Neural cell (in vitro differentiated cells): ENCODE data around the gene UTP20. TPM values are rescaled to one million over a fixed set of nuclear protein-coding genes. Genes with fewer than 3 reads are reported as not detected.

ENCODE experiments used
- H2AFZ ChIP-seq: fragments of 200-600, 300-800 bp; sonication (generic), shearing (Covaris generic); 2 replicates; pipeline ENCODE4 v1.6.0; 2014; ENCODE audit warnings: low read depth, mild to moderate bottlenecking, antibody characterized with exemption, low read length, moderate library complexity
- H3F3A ChIP-seq: fragments of 200-600 bp; shearing (Covaris generic); 2 replicates; pipeline ENCODE4 v1.6.1; 2016; ENCODE audit warnings: mild to moderate bottlenecking, moderate library complexity, mixed read lengths, antibody characterized with exemption, low read length; ENCODE audit not compliant: insufficient read depth, poor library complexity, severe bottlenecking
- H3K27ac ChIP-seq: fragments of 200-600, 300-800 bp; sonication (generic), shearing (Covaris generic); 2 replicates; pipeline ENCODE4 v1.5.1; 2014; ENCODE audit warnings: mild to moderate bottlenecking, low read length, moderate library complexity
- H3K27me3 ChIP-seq: fragments of 300-800, 200-600 bp; sonication (generic), shearing (Covaris generic); 2 replicates; pipeline ENCODE4 v1.6.0; 2014; ENCODE audit warnings: mild to moderate bottlenecking, low read depth, low read length, moderate library complexity; ENCODE audit not compliant: insufficient read depth
- H3K36me3 ChIP-seq: fragments of 300-800, 200-600 bp; sonication (generic), shearing (Covaris generic); 2 replicates; pipeline ENCODE4 v1.5.1; 2014; ENCODE audit warnings: mild to moderate bottlenecking, antibody characterized with exemption, low read length, moderate library complexity; ENCODE audit not compliant: insufficient read depth
- H3K4me2 ChIP-seq: fragments of 300-800, 200-600 bp; sonication (generic), shearing (Covaris generic); 2 replicates; pipeline ENCODE4 v1.6.0; 2014; ENCODE audit warnings: mild to moderate bottlenecking, low read length
- H3K4me3 ChIP-seq: fragments of 300-800, 200-600 bp; sonication (generic), shearing (Covaris generic); 2 replicates; pipeline ENCODE4 v1.5.1; 2014; ENCODE audit warnings: mild to moderate bottlenecking, low read length, moderate library complexity
- H3K79me2 ChIP-seq: fragments of 200-600 bp; shearing (Covaris generic); replicated peaks from 2 replicates; pipeline ENCODE4 v1.6.0; 2014; ENCODE audit warnings: mild to moderate bottlenecking, low read length, moderate library complexity; ENCODE audit not compliant: insufficient read depth
- H3K9ac ChIP-seq: fragments of 300-800, 200-600 bp; sonication (generic), shearing (Covaris generic); 2 replicates; pipeline ENCODE4 v1.6.1; 2016; ENCODE audit warnings: mild to moderate bottlenecking, low read length, mixed read lengths
- H3K9me2 ChIP-seq: fragments of 200-600 bp; shearing (Covaris generic); 2 replicates; pipeline ENCODE4 v1.6.1; 2016; ENCODE audit warnings: mild to moderate bottlenecking, low read length, mixed read lengths; ENCODE audit not compliant: insufficient read depth
- H3K9me3 ChIP-seq: fragments of 200-600, 300-800 bp; sonication (generic), shearing (Covaris generic); 2 replicates; pipeline ENCODE4 v1.6.1; 2016; ENCODE audit warnings: mild to moderate bottlenecking, mixed run types, low read length, moderate library complexity, mixed read lengths
- H4K20me1 ChIP-seq: fragments of 200-600 bp; shearing (Covaris generic); 2 replicates; pipeline ENCODE4 v1.6.1; 2016; ENCODE audit warnings: mild to moderate bottlenecking, mixed run types; ENCODE audit not compliant: insufficient read depth
- EP300 ChIP-seq: fragments of 450-650 bp; conservative IDR thresholded peaks from 2 replicates; pipeline ENCODE4 v1.6.1; 2014; ENCODE audit warnings: antibody characterized with exemption, mild to moderate bottlenecking, moderate library complexity; ENCODE audit not compliant: poor library complexity, severe bottlenecking
- EZH2 ChIP-seq: fragments of 200-600, 300-800 bp; shearing (Covaris generic), sonication (generic); IDR thresholded peaks from 2 replicates; pipeline ENCODE4 v1.6.1; 2014; ENCODE audit warnings: antibody characterized with exemption, low read length, borderline replicate concordance, mild to moderate bottlenecking; ENCODE audit not compliant: insufficient read depth, poor library complexity, severe bottlenecking
- MXI1 ChIP-seq: fragments of 450-650 bp; conservative IDR thresholded peaks from 2 replicates; pipeline ENCODE4 v1.6.1; 2014; ENCODE audit warnings: antibody characterized with exemption, mild to moderate bottlenecking; ENCODE audit not compliant: poor library complexity, severe bottlenecking
- POLR2AphosphoS5 ChIP-seq: IDR thresholded peaks from 2 replicates; pipeline ENCODE4 v1.6.1; 2012
- RAD21 ChIP-seq: fragments of 450-650 bp; conservative IDR thresholded peaks from 2 replicates; pipeline ENCODE4 v1.6.1; 2014; ENCODE audit warnings: antibody characterized with exemption, mild to moderate bottlenecking, moderate library complexity
- SMC3 ChIP-seq: fragments of 450-650 bp; conservative IDR thresholded peaks from 2 replicates; pipeline ENCODE4 v1.6.1; 2014; ENCODE audit warnings: antibody characterized with exemption, mild to moderate bottlenecking, moderate library complexity; ENCODE audit not compliant: poor library complexity
- TAF1 ChIP-seq: IDR thresholded peaks from 2 replicates; pipeline ENCODE4 v1.6.1; 2012; ENCODE audit warnings: low read depth
- polyA plus RNA-seq: library from polyadenylated mRNA; depleted of rRNA; stranded (reverse); fragments of >200 nt; gene quantifications from 2 replicates; pipeline ENCODE4 v1.2.3, GENCODE V29; 2014
- TF ChIP-seq, protein P1 (sequence below): IDR thresholded peaks from 2 replicates; pipeline ENCODE4 v1.6.1; 2012; ENCODE audit warnings: borderline replicate concordance
- TF ChIP-seq, protein P2 (sequence below): fragments of 450-650 bp; IDR thresholded peaks from 2 replicates; pipeline ENCODE4 v1.5.1; 2014; ENCODE audit warnings: antibody characterized with exemption, mild to moderate bottlenecking, moderate library complexity; ENCODE audit not compliant: poor library complexity, severe bottlenecking

The UTP20 gene
- polyA plus RNA-seq, 1 donor from 2014 or later = 2.6 TPM

DNA sequence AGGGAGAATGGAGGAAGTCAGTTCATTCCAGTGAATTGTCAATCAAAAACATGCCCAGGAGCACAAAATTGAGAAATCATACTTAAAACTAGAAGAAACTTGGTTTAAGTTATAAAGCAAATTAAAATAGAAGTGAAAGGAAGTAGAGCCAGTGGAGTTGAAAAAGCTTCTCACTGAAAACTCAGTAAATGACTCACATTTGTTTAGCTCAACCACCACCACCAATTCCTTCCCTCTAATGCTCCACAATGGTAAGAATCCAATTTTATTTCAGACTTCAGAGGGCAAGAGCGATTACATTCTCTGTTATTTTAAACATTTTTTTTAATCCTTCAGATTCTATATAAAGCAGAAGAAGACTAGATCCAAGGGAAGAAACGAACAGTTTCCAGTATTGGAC is 19.4 kb downstream of the UTP20 start:
- Histone ChIP-seq H4K20me1 (no peaks in the 10 kb centered on the region), H3K27ac (no peak overlapping the region), H2AFZ (no peak overlapping the region), H3K36me3 (no peaks in the 10 kb centered on the region), H3K9me3 (no peaks in the 10 kb centered on the region), H3K4me2 (no peak overlapping the region), H3K9ac (no peak overlapping the region), H3K9me2 (no peaks in the 10 kb centered on the region), H3K27me3 (no peaks in the 10 kb centered on the region), H3K4me3 (no peak overlapping the region), H3F3A (no peaks in the 10 kb centered on the region), H3K79me2 (no peaks in the 10 kb centered on the region)
- TF ChIP-seq, protein P1, sequence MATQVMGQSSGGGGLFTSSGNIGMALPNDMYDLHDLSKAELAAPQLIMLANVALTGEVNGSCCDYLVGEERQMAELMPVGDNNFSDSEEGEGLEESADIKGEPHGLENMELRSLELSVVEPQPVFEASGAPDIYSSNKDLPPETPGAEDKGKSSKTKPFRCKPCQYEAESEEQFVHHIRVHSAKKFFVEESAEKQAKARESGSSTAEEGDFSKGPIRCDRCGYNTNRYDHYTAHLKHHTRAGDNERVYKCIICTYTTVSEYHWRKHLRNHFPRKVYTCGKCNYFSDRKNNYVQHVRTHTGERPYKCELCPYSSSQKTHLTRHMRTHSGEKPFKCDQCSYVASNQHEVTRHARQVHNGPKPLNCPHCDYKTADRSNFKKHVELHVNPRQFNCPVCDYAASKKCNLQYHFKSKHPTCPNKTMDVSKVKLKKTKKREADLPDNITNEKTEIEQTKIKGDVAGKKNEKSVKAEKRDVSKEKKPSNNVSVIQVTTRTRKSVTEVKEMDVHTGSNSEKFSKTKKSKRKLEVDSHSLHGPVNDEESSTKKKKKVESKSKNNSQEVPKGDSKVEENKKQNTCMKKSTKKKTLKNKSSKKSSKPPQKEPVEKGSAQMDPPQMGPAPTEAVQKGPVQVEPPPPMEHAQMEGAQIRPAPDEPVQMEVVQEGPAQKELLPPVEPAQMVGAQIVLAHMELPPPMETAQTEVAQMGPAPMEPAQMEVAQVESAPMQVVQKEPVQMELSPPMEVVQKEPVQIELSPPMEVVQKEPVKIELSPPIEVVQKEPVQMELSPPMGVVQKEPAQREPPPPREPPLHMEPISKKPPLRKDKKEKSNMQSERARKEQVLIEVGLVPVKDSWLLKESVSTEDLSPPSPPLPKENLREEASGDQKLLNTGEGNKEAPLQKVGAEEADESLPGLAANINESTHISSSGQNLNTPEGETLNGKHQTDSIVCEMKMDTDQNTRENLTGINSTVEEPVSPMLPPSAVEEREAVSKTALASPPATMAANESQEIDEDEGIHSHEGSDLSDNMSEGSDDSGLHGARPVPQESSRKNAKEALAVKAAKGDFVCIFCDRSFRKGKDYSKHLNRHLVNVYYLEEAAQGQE = no peak
- TF ChIP-seq POLR2AphosphoS5 (no peak), RAD21 (no peak), EZH2 (no peak), MXI1 (no peak), EP300 (no peak), SMC3 (no peak), TAF1 (no peak)
- TF ChIP-seq, protein P2, sequence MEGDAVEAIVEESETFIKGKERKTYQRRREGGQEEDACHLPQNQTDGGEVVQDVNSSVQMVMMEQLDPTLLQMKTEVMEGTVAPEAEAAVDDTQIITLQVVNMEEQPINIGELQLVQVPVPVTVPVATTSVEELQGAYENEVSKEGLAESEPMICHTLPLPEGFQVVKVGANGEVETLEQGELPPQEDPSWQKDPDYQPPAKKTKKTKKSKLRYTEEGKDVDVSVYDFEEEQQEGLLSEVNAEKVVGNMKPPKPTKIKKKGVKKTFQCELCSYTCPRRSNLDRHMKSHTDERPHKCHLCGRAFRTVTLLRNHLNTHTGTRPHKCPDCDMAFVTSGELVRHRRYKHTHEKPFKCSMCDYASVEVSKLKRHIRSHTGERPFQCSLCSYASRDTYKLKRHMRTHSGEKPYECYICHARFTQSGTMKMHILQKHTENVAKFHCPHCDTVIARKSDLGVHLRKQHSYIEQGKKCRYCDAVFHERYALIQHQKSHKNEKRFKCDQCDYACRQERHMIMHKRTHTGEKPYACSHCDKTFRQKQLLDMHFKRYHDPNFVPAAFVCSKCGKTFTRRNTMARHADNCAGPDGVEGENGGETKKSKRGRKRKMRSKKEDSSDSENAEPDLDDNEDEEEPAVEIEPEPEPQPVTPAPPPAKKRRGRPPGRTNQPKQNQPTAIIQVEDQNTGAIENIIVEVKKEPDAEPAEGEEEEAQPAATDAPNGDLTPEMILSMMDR = no peak

DNA sequence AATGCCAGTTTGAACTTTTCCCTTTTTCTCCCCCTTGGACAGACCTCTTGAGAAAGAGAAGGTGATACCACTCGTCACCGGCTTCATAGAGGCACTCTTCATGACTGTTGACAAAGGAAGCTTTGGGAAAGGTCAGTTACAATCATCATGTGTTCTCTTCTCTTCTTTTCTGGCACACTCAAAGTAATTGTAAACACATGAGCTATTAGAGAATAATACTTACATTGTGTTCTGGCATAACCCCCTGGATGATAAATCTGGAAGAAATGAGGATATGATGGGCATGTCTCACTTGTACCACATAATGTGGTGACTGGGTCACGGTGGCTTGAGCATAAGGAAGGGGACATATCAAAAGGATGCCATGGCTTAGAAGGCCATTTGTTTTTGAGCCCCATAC is 20.0 kb downstream of the UTP20 start:
- H3K4me3 ChIP-seq = no peak overlapping the region
- H3K36me3 ChIP-seq = no peaks in the 10 kb centered on the region
- H3K27me3 ChIP-seq = no peaks in the 10 kb centered on the region
- H4K20me1 ChIP-seq = no peaks in the 10 kb centered on the region
- no peak overlapping the region for H3K4me2 ChIP-seq
- no peak overlapping the region for H2AFZ ChIP-seq
- H3K27ac ChIP-seq = no peak overlapping the region
- TF ChIP-seq POLR2AphosphoS5 = no peak
- H3K79me2 ChIP-seq = no peaks in the 10 kb centered on the region
- H3K9ac ChIP-seq = no peak overlapping the region
- H3K9me2 ChIP-seq = no peaks in the 10 kb centered on the region
- no peaks in the 10 kb centered on the region for H3K9me3 ChIP-seq
- no peaks in the 10 kb centered on the region for H3F3A ChIP-seq

DNA sequence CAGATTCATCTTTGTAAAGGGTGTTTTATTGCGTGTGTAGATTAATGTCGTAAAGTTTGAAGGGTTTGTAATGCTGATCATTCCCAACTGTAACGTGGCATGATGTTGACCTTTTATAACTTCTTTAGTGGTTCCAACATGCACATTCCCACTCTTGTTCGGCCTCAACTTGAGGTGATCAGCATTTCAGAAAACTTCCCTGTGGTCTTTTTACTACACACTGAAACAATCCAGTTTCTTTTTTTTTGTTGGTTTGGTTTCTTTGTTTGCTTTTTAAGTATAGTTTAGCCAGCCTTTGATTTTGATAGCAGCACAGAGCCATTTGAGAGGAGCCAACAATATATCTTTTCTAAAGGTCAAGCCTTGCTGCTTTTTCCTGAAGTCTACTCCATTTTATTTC is 22.8 kb downstream of the UTP20 start:
- no peak overlapping the region for H2AFZ ChIP-seq
- no peak overlapping the region for H3K27ac ChIP-seq
- H3K4me3 ChIP-seq = no peak overlapping the region
- no peaks in the 10 kb centered on the region for H3K27me3 ChIP-seq
- no peaks in the 10 kb centered on the region for H3K79me2 ChIP-seq
- no peaks in the 10 kb centered on the region for H4K20me1 ChIP-seq
- H3F3A ChIP-seq = no peaks in the 10 kb centered on the region
- H3K36me3 ChIP-seq = no peaks in the 10 kb centered on the region
- TF ChIP-seq MXI1 = no peak
- no peak for TF ChIP-seq RAD21
- TF ChIP-seq EP300 = no peak
- TF ChIP-seq, protein P2 = no peak
- no peak for TF ChIP-seq SMC3
- no peak for TF ChIP-seq EZH2
- TF ChIP-seq, protein P1 = no peak
- no peak for TF ChIP-seq POLR2AphosphoS5
- no peak for TF ChIP-seq TAF1
- H3K9me3 ChIP-seq = no peaks in the 10 kb centered on the region
- H3K9me2 ChIP-seq = no peaks in the 10 kb centered on the region
- no peak overlapping the region for H3K4me2 ChIP-seq
- H3K9ac ChIP-seq = no peak overlapping the region
